Thyroid gland (tissue), 4 donors: ENCODE data around the gene ZP3.

Experiments used
- POLR2A ChIP-seq, 2 donors: fragments of 450-650 bp; IDR thresholded peaks; one replicate each; pipeline ENCODE4 v1.6.1; 2017; ENCODE audit warnings: antibody characterized with exemption in 2 of 2, mild to moderate bottlenecking in 2 of 2, moderate library complexity in 1 of 2
- TF ChIP-seq, protein P1 (sequence below), 6 experiments: fragments of 200-600 bp in 3 of 6; fragments of 450-650 bp in 3 of 6; sonication (generic) in 3 of 6; IDR thresholded peaks; one replicate each; pipeline ENCODE4 v1.5.1; 2016 to 2019; ENCODE audit warnings: antibody characterized with exemption in 6 of 6, mild to moderate bottlenecking in 2 of 6, inconsistent platforms in 1 of 6, moderate library complexity in 1 of 6

GRCh38 chr7:76412249-76412648, 12.5 kb upstream of the ZP3 start:
- TF ChIP-seq, protein P1, sequence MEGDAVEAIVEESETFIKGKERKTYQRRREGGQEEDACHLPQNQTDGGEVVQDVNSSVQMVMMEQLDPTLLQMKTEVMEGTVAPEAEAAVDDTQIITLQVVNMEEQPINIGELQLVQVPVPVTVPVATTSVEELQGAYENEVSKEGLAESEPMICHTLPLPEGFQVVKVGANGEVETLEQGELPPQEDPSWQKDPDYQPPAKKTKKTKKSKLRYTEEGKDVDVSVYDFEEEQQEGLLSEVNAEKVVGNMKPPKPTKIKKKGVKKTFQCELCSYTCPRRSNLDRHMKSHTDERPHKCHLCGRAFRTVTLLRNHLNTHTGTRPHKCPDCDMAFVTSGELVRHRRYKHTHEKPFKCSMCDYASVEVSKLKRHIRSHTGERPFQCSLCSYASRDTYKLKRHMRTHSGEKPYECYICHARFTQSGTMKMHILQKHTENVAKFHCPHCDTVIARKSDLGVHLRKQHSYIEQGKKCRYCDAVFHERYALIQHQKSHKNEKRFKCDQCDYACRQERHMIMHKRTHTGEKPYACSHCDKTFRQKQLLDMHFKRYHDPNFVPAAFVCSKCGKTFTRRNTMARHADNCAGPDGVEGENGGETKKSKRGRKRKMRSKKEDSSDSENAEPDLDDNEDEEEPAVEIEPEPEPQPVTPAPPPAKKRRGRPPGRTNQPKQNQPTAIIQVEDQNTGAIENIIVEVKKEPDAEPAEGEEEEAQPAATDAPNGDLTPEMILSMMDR (IDR thresholded peaks at IDR 0.05) = no peak
- TF ChIP-seq POLR2A (IDR thresholded peaks at IDR 0.05) = no peak
